HG03442 (cell line): Measurements from ENCODE around the gene UGT2A1.

ENCODE experiments used
- ATAC-seq: cut with Tn5 transposase; IDR thresholded peaks from one replicate; pipeline ENCODE4 v1.9.1; 2021; ENCODE audit warnings: mild to moderate bottlenecking, moderate library complexity; ENCODE audit not compliant: unreplicated experiment

The UGT2A1 gene

GRCh38 chr4:69591364-69591763 is 61.7 kb downstream of the UGT2A1 start:
- ATAC-seq = no peak

- no peak for ATAC-seq
Observed at GRCh38 chr4:69589884-69590283, 63.2 kb downstream of the UGT2A1 start.

GRCh38 chr4:69584135-69584534 is 68.9 kb downstream of the UGT2A1 start:
- ATAC-seq = no peak

- ATAC-seq = no peak
Observed at GRCh38 chr4:69583543-69583942, 69.5 kb downstream of the UGT2A1 start.

DNA sequence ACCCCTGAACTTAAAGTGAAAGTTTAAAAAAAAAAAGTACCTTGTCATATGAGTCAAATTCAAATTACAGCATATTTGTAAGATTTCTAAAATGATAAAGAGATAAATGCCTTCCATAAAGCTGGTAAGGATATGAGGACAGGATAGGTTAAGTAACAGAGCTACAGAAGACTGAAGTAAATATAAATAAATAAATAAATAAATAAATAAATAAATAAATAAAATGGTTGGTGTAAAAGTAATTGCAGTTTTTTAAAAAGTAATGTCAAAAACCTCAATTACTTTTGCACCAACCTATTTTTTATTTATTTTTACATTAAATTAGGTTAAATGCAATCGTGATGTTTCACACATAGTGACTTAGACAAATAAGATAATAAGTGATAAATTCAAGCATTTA is 75.8 kb downstream of the UGT2A1 start:
- ATAC-seq = no peak

- ATAC-seq = no peak
Observed at GRCh38 chr4:69576251-69576877, 76.7 kb downstream of the UGT2A1 start.

- ATAC-seq = no peak
Observed at GRCh38 chr4:69568787-69569186, 84.3 kb downstream of the UGT2A1 start.

GRCh38 chr4:69563424-69563823 is 89.6 kb downstream of the UGT2A1 start:
- no peak for ATAC-seq

DNA sequence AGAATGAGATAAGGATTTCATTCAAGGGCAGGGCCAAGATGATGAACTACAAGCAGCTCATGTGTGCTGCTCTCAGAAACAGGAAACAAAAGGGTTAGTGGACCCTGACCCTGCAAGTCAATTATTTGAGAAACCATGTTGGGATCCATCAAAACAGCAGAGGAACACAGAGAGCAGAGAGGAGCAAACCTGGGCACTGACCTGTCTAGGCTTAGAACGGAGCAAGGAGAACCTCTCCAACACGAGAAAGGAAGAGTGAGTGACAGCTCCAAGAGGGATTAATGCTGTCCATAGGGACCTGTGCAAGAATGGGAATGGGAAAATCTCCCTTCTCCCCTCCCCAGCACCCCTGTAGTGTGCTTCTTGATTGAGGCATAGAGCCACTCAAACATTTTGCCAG is 103.4 kb downstream of the UGT2A1 start:
- ATAC-seq = no peak

DNA sequence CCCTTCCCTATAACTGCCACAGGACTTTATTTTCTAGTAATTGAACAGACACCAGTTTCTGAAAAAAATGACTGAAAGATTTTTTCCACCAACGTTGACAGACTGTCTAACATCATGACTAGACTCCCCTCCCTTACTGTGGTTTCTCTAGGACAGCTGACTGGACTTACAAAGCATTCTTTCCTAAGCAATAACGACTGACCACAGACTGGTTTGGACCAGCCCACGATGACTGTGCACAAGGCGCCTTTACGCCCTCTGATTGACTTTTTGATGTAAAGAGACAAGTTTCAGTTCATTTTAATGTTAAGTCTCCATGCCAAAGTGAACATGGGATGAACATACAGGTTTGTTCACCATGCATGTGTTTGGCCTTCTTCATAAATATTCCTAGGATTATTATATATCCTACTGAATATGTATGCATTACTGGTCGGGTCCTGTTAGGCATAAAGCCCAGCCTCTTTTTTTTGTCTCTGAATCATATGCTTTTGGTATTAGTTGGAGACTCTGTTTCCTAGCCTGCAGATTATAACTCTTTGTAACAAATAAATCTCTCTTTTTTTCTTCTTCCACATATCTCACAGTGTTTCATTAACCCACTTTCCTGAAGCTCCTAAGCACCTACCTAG is 106.8 kb downstream of the UGT2A1 start:
- no peak for ATAC-seq
